HEK293 (cell line): Measurements from ENCODE around the gene LTBP1.

Experiments used
- CTCF ChIA-PET: fragments of 350-600 bp; formaldehyde crosslinking; extraction: SDS; loops from one replicate; lab custom pipeline; 2021; ENCODE audit warnings: antibody characterized with exemption; lab: Yijun Ruan, JAX
- POLR2A ChIA-PET: fragments of 300-600 bp; formaldehyde crosslinking; extraction: SDS; loops from one replicate; lab custom pipeline; 2020; ENCODE audit warnings: antibody characterized with exemption, inconsistent platforms; lab: Yijun Ruan, JAX
- H3K27ac ChIP-seq: fragments of 200-500 bp; sonication (Bioruptor generic); 2 replicates; pipeline ENCODE4 v1.5.1; 2014; ENCODE audit warnings: low read depth, low read length, control low read depth, inconsistent platforms; ENCODE audit errors: extremely low read depth
- H3K36me3 ChIP-seq, 2 experiments: fragments of 200-500 bp in 1 of 2; sonication (Bioruptor generic) in 1 of 2; 1 replicate in 1 of 2; 2 replicates in 1 of 2; pipeline ENCODE4 v1.5.1; 2014 to 2017; ENCODE audit warnings: inconsistent platforms in 2 of 2, low read length in 2 of 2; ENCODE audit not compliant: control insufficient read depth in 2 of 2, insufficient read depth in 1 of 2
- H3K4me1 ChIP-seq: fragments of 200-500 bp; sonication (Bioruptor generic); 2 replicates; pipeline ENCODE4 v1.5.1; 2014; ENCODE audit warnings: mild to moderate bottlenecking, low read length, inconsistent platforms; ENCODE audit not compliant: control insufficient read depth, insufficient read depth
- H3K4me3 ChIP-seq: 2 replicates; pipeline ENCODE4 v1.5.1; 2011; ENCODE audit warnings: low read depth, mild to moderate bottlenecking, control low read depth, low read length, moderate library complexity
- H3K9me3 ChIP-seq: fragments of 200-500 bp; sonication (Bioruptor generic); 2 replicates; pipeline ENCODE4 v1.5.1; 2014; ENCODE audit warnings: low read depth, low read length, inconsistent platforms; ENCODE audit not compliant: control insufficient read depth, insufficient read depth
- AEBP2 ChIP-seq: fragments of 450-650 bp; formaldehyde crosslinking; IDR thresholded peaks from 2 replicates; pipeline ENCODE4 v1.5.1; 2016; ENCODE audit warnings: missing biosample characterization, missing genetic modification characterization, borderline replicate concordance
- MYNN ChIP-seq: fragments of 450-650 bp; formaldehyde crosslinking; IDR thresholded peaks from 2 replicates; pipeline ENCODE4 v1.5.1; 2016; ENCODE audit warnings: missing biosample characterization, missing genetic modification characterization, borderline replicate concordance
- PATZ1 ChIP-seq: fragments of 450-650 bp; formaldehyde crosslinking; IDR thresholded peaks from 2 replicates; pipeline ENCODE4 v1.5.1; 2016; ENCODE audit warnings: missing biosample characterization, missing genetic modification characterization
- PRDM1 ChIP-seq: fragments of 450-650 bp; formaldehyde crosslinking; IDR thresholded peaks from 2 replicates; pipeline ENCODE4; 2016; ENCODE audit warnings: missing biosample characterization, missing genetic modification characterization
- WT1 ChIP-seq: fragments of 450-650 bp; formaldehyde crosslinking; IDR thresholded peaks from 2 replicates; pipeline ENCODE4 v1.5.1; 2016; ENCODE audit warnings: missing biosample characterization, missing genetic modification characterization
- ZBTB11 ChIP-seq: fragments of 450-650 bp; formaldehyde crosslinking; conservative IDR thresholded peaks from 2 replicates; pipeline ENCODE4 v1.5.1; 2016; ENCODE audit warnings: low read depth, missing biosample characterization, missing genetic modification characterization
- ZBTB21 ChIP-seq: fragments of 450-650 bp; formaldehyde crosslinking; IDR thresholded peaks from 2 replicates; pipeline ENCODE4 v1.5.1; 2017; ENCODE audit warnings: missing biosample characterization, missing genetic modification characterization
- ZIC2 ChIP-seq: fragments of 450-650 bp; formaldehyde crosslinking; IDR thresholded peaks from 2 replicates; pipeline ENCODE4 v1.5.1; 2016; ENCODE audit warnings: missing biosample characterization, missing genetic modification characterization
- ZNF133 ChIP-seq: fragments of 450-650 bp; formaldehyde crosslinking; IDR thresholded peaks from 2 replicates; pipeline ENCODE4 v1.5.1; 2016; ENCODE audit warnings: missing biosample characterization, missing genetic modification characterization
- ZNF16 ChIP-seq: fragments of 450-650 bp; formaldehyde crosslinking; IDR thresholded peaks from 2 replicates; pipeline ENCODE4 v1.5.1; 2016; ENCODE audit warnings: low read depth, missing biosample characterization, missing genetic modification characterization
- ZNF184 ChIP-seq: fragments of 450-650 bp; IDR thresholded peaks from 2 replicates; pipeline ENCODE4 v1.5.1; 2018; ENCODE audit warnings: missing biosample characterization, mild to moderate bottlenecking, missing genetic modification characterization
- ZNF23 ChIP-seq: fragments of 450-650 bp; formaldehyde crosslinking; IDR thresholded peaks from 2 replicates; pipeline ENCODE4 v1.5.1; 2016; ENCODE audit warnings: missing biosample characterization, missing genetic modification characterization, borderline replicate concordance
- ZNF266 ChIP-seq: fragments of 450-650 bp; formaldehyde crosslinking; IDR thresholded peaks from 2 replicates; pipeline ENCODE4 v1.5.1; 2016; ENCODE audit warnings: missing biosample characterization, missing genetic modification characterization, low read depth
- ZNF391 ChIP-seq: fragments of 450-650 bp; formaldehyde crosslinking; IDR thresholded peaks from 2 replicates; pipeline ENCODE4 v1.5.1; 2016; ENCODE audit warnings: low read depth, missing biosample characterization, missing genetic modification characterization, borderline replicate concordance
- ZNF449 ChIP-seq: fragments of 450-650 bp; formaldehyde crosslinking; IDR thresholded peaks from 2 replicates; pipeline ENCODE4 v1.5.1; 2017; ENCODE audit warnings: missing biosample characterization, mild to moderate bottlenecking, missing genetic modification characterization, moderate library complexity
- ZNF488 ChIP-seq: fragments of 450-650 bp; formaldehyde crosslinking; IDR thresholded peaks from 2 replicates; pipeline ENCODE4 v1.5.1; 2016; ENCODE audit warnings: missing biosample characterization, missing genetic modification characterization
- ZNF510 ChIP-seq: fragments of 450-650 bp; formaldehyde crosslinking; IDR thresholded peaks from 2 replicates; pipeline ENCODE4 v1.5.1; 2018; ENCODE audit warnings: mild to moderate bottlenecking, missing genetic modification characterization, missing biosample characterization; ENCODE audit not compliant: insufficient replicate concordance
- ZNF549 ChIP-seq: fragments of 450-650 bp; IDR thresholded peaks from 2 replicates; pipeline ENCODE4 v1.5.1; 2018; ENCODE audit warnings: missing biosample characterization, missing genetic modification characterization, mild to moderate bottlenecking, inconsistent platforms, moderate library complexity
- ZNF76 ChIP-seq: fragments of 450-650 bp; formaldehyde crosslinking; IDR thresholded peaks from 2 replicates; pipeline ENCODE4; 2016; ENCODE audit warnings: low read depth, missing biosample characterization, missing genetic modification characterization, borderline replicate concordance
- TF ChIP-seq, protein P1 (sequence below): fragments of 450-650 bp; formaldehyde crosslinking; IDR thresholded peaks from 2 replicates; pipeline ENCODE4 v1.5.1; 2016; ENCODE audit warnings: missing biosample characterization, missing genetic modification characterization
- TF ChIP-seq, protein P2 (sequence below): fragments of 450-650 bp; formaldehyde crosslinking; IDR thresholded peaks from 2 replicates; pipeline ENCODE4; 2016; ENCODE audit warnings: missing biosample characterization, missing genetic modification characterization

Gene LTBP1

DNA sequence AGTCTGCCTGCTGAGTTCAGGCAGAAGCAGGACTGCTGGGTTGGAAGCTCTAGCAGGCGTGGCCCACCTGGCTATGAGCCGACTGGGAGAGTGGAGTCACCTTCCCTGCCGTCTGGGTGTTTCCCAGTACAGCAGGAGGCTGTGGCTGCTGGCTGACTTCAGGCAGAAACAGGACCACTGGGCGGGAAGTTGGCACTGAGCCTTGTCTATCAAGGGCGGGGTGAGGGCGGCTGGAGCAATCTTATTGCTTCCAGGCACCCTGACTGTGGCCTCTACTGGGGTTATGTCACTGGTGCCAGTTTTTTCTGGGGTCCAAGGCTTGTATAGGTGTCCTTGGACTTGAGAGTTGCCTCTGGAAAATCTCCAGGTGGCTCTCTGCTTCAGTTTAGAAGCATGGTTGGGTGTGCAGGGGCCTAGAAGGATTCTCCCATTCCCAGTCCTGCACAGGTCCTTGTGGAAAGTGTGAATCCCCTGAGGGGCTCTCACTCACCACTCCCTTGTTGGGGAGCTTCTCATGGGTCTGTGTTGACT is 30.5 kb downstream of the LTBP1 start (continued):
- TF ChIP-seq, protein P1, sequence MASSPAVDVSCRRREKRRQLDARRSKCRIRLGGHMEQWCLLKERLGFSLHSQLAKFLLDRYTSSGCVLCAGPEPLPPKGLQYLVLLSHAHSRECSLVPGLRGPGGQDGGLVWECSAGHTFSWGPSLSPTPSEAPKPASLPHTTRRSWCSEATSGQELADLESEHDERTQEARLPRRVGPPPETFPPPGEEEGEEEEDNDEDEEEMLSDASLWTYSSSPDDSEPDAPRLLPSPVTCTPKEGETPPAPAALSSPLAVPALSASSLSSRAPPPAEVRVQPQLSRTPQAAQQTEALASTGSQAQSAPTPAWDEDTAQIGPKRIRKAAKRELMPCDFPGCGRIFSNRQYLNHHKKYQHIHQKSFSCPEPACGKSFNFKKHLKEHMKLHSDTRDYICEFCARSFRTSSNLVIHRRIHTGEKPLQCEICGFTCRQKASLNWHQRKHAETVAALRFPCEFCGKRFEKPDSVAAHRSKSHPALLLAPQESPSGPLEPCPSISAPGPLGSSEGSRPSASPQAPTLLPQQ (tag by site-specific recombination): peak; percentile 58; the same call in 1 of the 2 replicates
- TF ChIP-seq ZNF391: no peak
- TF ChIP-seq ZBTB11 (tag by site-specific recombination): no peak
- no peak for TF ChIP-seq ZNF184
- TF ChIP-seq PRDM1 (tag by site-specific recombination): no peak
- TF ChIP-seq ZBTB21 (tag by site-specific recombination): no peak
- TF ChIP-seq ZNF549: no peak
- TF ChIP-seq ZNF488: no peak
- TF ChIP-seq, protein P2, sequence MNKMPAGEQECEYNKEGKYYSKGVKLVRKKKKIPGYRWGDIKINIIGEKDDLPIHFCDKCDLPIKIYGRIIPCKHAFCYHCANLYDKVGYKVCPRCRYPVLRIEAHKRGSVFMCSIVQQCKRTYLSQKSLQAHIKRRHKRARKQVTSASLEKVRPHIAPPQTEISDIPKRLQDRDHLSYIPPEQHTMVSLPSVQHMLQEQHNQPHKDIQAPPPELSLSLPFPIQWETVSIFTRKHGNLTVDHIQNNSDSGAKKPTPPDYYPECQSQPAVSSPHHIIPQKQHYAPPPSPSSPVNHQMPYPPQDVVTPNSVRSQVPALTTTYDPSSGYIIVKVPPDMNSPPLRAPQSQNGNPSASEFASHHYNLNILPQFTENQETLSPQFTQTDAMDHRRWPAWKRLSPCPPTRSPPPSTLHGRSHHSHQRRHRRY (tag by site-specific recombination): no peak
- TF ChIP-seq ZNF133 (tag by site-specific recombination): no peak
- TF ChIP-seq ZIC2 (tag by site-specific recombination): peak; percentile 92

GRCh38 chr2:32981612-32982011 is 34.9 kb downstream of the LTBP1 start:
- POLR2A ChIA-PET: no interaction called here
- no peak overlapping the region for H3K27ac ChIP-seq
- TF ChIP-seq ZNF23 (tag by site-specific recombination): no peak
- TF ChIP-seq ZNF266 (tag by site-specific recombination): no peak
- no peak for TF ChIP-seq ZNF449
- no peak for TF ChIP-seq ZNF76 (tag by site-specific recombination)
- no peak for TF ChIP-seq ZNF510 (tag by site-specific recombination)
- no peak for TF ChIP-seq MYNN (tag by site-specific recombination)
- TF ChIP-seq WT1 (tag by site-specific recombination): no peak
- TF ChIP-seq AEBP2 (tag by site-specific recombination): no peak
- TF ChIP-seq PATZ1 (tag by site-specific recombination): no peak
- TF ChIP-seq ZNF16 (tag by site-specific recombination): no peak
- TF ChIP-seq, all 188 proteins: peak for 0
- Histone ChIP-seq H3K4me1 (peaks cover 6% of the 10 kb centered on the region), H3K4me3 (no peak overlapping the region), H3K36me3 (no peaks in the 10 kb centered on the region), H3K9me3 (no peaks in the 10 kb centered on the region)
- CTCF ChIA-PET: no interaction called here
